ENCODE results near the gene RASAL2.

Gene RASAL2

GRCh38 chr1:178137238-178137637, 43.3 kb downstream of the RASAL2 start:
- TF ChIP-seq EZH2phosphoT487 (conservative IDR thresholded peaks at IDR 0.05; ENCODE audit: low read length) (no peak), CTCF (IDR thresholded peaks at IDR 0.05; ENCODE audit: insufficient read depth, low read length, poor library complexity, severe bottlenecking) (no peak)
- no peak overlapping the region for H3K4me3 ChIP-seq (ENCODE audit: insufficient read depth, low read length, poor library complexity, severe bottlenecking)
- H3K79me2 ChIP-seq (ENCODE audit: insufficient read depth, low read length): no peaks in the 10 kb centered on the region
- no peaks in the 10 kb centered on the region for H3K9me3 ChIP-seq (ENCODE audit: insufficient read depth, low read length)
- no peak overlapping the region for H3K9ac ChIP-seq (ENCODE audit: low read length)
- no peak overlapping the region for H2AFZ ChIP-seq (ENCODE audit: low read depth, low read length, severe bottlenecking)
- no peaks in the 10 kb centered on the region for H3K27me3 ChIP-seq (ENCODE audit: low read length)
- no peaks in the 10 kb centered on the region for H4K20me1 ChIP-seq (ENCODE audit: low read depth, low read length)
- H3K27ac ChIP-seq (ENCODE audit: low read depth, low read length): no peak overlapping the region
- no peaks in the 10 kb centered on the region for H3K36me3 ChIP-seq (ENCODE audit: low read length)
- no peak overlapping the region for H3K4me2 ChIP-seq (ENCODE audit: low read depth, low read length, poor library complexity, severe bottlenecking)
- no peaks in the 10 kb centered on the region for H3F3A ChIP-seq (ENCODE audit: insufficient read depth)
- H3K9me2 ChIP-seq (replicated peaks; ENCODE audit: insufficient read depth, low read length): no peaks in the 10 kb centered on the region

- no peaks in the 10 kb centered on the region for H3K9me3 ChIP-seq (ENCODE audit: insufficient read depth, low read length)
- no peak overlapping the region for H2AFZ ChIP-seq (ENCODE audit: low read depth, low read length, severe bottlenecking)
- TF ChIP-seq CTCF (IDR thresholded peaks at IDR 0.05; ENCODE audit: insufficient read depth, low read length, poor library complexity, severe bottlenecking): no peak
- no peak for TF ChIP-seq EZH2phosphoT487 (conservative IDR thresholded peaks at IDR 0.05; ENCODE audit: low read length)
- no peak overlapping the region for H3K4me2 ChIP-seq (ENCODE audit: low read depth, low read length, poor library complexity, severe bottlenecking)
- H3F3A ChIP-seq (ENCODE audit: insufficient read depth): no peaks in the 10 kb centered on the region
- no peak overlapping the region for H3K27ac ChIP-seq (ENCODE audit: low read depth, low read length)
- no peak overlapping the region for H3K4me3 ChIP-seq (ENCODE audit: insufficient read depth, low read length, poor library complexity, severe bottlenecking)
- no peaks in the 10 kb centered on the region for H3K9me2 ChIP-seq (replicated peaks; ENCODE audit: insufficient read depth, low read length)
- H4K20me1 ChIP-seq (ENCODE audit: low read depth, low read length): no peaks in the 10 kb centered on the region
- no peaks in the 10 kb centered on the region for H3K36me3 ChIP-seq (ENCODE audit: low read length)
- H3K9ac ChIP-seq (ENCODE audit: low read length): no peak overlapping the region
- no peaks in the 10 kb centered on the region for H3K79me2 ChIP-seq (ENCODE audit: insufficient read depth, low read length)
- H3K27me3 ChIP-seq (ENCODE audit: low read length): no peaks in the 10 kb centered on the region
Measured at GRCh38 chr1:178142806-178143205, 48.9 kb downstream of the RASAL2 start.

- TF ChIP-seq EZH2phosphoT487 (conservative IDR thresholded peaks at IDR 0.05; ENCODE audit: low read length): no peak
- no peak for TF ChIP-seq CTCF (IDR thresholded peaks at IDR 0.05; ENCODE audit: insufficient read depth, low read length, poor library complexity, severe bottlenecking)
- Histone ChIP-seq H3K9me2 (replicated peaks; ENCODE audit: insufficient read depth, low read length) (no peaks in the 10 kb centered on the region), H3K4me3 (ENCODE audit: insufficient read depth, low read length, poor library complexity, severe bottlenecking) (no peak overlapping the region), H3K9me3 (ENCODE audit: insufficient read depth, low read length) (no peaks in the 10 kb centered on the region), H3K36me3 (ENCODE audit: low read length) (no peaks in the 10 kb centered on the region), H3F3A (ENCODE audit: insufficient read depth) (no peaks in the 10 kb centered on the region), H3K4me2 (ENCODE audit: low read depth, low read length, poor library complexity, severe bottlenecking) (no peak overlapping the region), H3K27ac (ENCODE audit: low read depth, low read length) (no peak overlapping the region), H3K9ac (ENCODE audit: low read length) (no peak overlapping the region), H4K20me1 (ENCODE audit: low read depth, low read length) (no peaks in the 10 kb centered on the region), H2AFZ (ENCODE audit: low read depth, low read length, severe bottlenecking) (no peak overlapping the region), H3K79me2 (ENCODE audit: insufficient read depth, low read length) (no peaks in the 10 kb centered on the region), H3K27me3 (ENCODE audit: low read length) (no peaks in the 10 kb centered on the region)
Measured at GRCh38 chr1:178143730-178144690, 50.1 kb downstream of the RASAL2 start.
